ENCODE measurements around the gene BMERB1.

DNA sequence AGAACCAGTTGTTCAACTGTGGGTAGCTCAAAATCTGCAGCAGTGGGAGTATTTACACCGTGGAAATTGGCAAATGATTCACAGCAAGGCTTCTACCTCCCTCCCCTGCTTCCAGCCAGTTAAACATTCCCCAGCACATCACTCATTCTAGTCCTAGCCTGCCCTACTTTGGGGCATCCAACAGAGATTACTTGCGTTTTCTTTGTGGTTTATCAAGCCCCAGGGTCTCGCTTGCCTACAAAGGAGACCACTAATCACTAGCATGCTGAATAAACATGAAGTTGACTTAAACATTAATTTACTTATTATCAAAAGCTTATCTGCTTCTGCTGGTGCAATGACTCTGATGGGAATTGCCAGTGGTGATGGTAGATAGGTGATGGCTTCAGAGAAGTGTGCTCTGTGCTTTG lies 114.1 kb downstream of the BMERB1 start:
- TF ChIP-seq EP300 (IDR thresholded peaks at IDR 0.05; ENCODE audit: borderline replicate concordance in 1 of 2, low read depth in 1 of 2, low read length in 1 of 2) (no peak), POLR2AphosphoS5 (IDR thresholded peaks at IDR 0.05; ENCODE audit: low read depth, low read length) (no peak), SIN3A (IDR thresholded peaks at IDR 0.05; ENCODE audit: borderline replicate concordance, low read depth, low read length) (no peak), CTCF (IDR thresholded peaks at IDR 0.05) (no peak), TEAD4 (IDR thresholded peaks at IDR 0.05; ENCODE audit: borderline replicate concordance, insufficient read depth) (no peak), FOXJ3 (CRISPR knock-in tag; IDR thresholded peaks at IDR 0.05) (no peak), RAD21 (IDR thresholded peaks at IDR 0.05; ENCODE audit: low read length) (no peak), SMC3 (IDR thresholded peaks at IDR 0.05; ENCODE audit: low read depth, low read length) (no peak), TAF1 (IDR thresholded peaks at IDR 0.05; ENCODE audit: borderline replicate concordance, low read depth, low read length) (no peak), NRF1 (IDR thresholded peaks at IDR 0.05; ENCODE audit: low read depth, low read length) (no peak), ELF1 (IDR thresholded peaks at IDR 0.05) (no peak), CHD2 (IDR thresholded peaks at IDR 0.05; ENCODE audit: low read length, partially characterized antibody) (no peak)
- TF ChIP-seq, protein P1, sequence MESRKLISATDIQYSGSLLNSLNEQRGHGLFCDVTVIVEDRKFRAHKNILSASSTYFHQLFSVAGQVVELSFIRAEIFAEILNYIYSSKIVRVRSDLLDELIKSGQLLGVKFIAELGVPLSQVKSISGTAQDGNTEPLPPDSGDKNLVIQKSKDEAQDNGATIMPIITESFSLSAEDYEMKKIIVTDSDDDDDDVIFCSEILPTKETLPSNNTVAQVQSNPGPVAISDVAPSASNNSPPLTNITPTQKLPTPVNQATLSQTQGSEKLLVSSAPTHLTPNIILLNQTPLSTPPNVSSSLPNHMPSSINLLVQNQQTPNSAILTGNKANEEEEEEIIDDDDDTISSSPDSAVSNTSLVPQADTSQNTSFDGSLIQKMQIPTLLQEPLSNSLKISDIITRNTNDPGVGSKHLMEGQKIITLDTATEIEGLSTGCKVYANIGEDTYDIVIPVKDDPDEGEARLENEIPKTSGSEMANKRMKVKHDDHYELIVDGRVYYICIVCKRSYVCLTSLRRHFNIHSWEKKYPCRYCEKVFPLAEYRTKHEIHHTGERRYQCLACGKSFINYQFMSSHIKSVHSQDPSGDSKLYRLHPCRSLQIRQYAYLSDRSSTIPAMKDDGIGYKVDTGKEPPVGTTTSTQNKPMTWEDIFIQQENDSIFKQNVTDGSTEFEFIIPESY (IDR thresholded peaks at IDR 0.05; ENCODE audit: borderline replicate concordance, low read depth) = no peak
- TF ChIP-seq, protein P2, sequence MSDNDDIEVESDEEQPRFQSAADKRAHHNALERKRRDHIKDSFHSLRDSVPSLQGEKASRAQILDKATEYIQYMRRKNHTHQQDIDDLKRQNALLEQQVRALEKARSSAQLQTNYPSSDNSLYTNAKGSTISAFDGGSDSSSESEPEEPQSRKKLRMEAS (IDR thresholded peaks at IDR 0.05; ENCODE audit: low read depth) = no peak
